B cell (primary cell): ENCODE data around the gene PDZD4. TPM values are rescaled to one million over a fixed set of nuclear protein-coding genes. Genes with fewer than 3 reads are reported as not detected.

Source experiments
- ATAC-seq: fragments of 200-7000 bp; cut with Tn5 transposase; one replicate; pipeline ENCODE4 v1.10.0; 2021; ENCODE audit warnings: low read depth, mild to moderate bottlenecking, moderate number of reproducible peaks, moderate library complexity
- CTCF ChIA-PET: fragments of 350-600 bp; sonication (Branson Sonifier 250); formaldehyde crosslinking; loops from one replicate; lab custom pipeline; 2021; ENCODE audit warnings: antibody characterized with exemption, inconsistent platforms; lab: Charles Lee
- POLR2A ChIA-PET: fragments of 350-600 bp; sonication (Branson Sonifier 250); formaldehyde crosslinking; loops from one replicate; lab custom pipeline; 2021; ENCODE audit warnings: antibody characterized with exemption; lab: Charles Lee
- DNase-seq: peaks from one replicate; pipeline ENCODE4 v3.0.0; 2013
- H2AFZ ChIP-seq: 2 replicates; pipeline ENCODE4 v1.6.1; 2012; ENCODE audit warnings: mild to moderate bottlenecking, low read depth, low read length; ENCODE audit not compliant: insufficient read depth, poor library complexity, severe bottlenecking
- H3K27ac ChIP-seq, 2 donors: 1 replicate in 1 of 2; 2 replicates in 1 of 2; pipeline ENCODE4 v1.5.1; 2012 to 2013; ENCODE audit warnings: low read length in 2 of 2, mild to moderate bottlenecking in 2 of 2, moderate library complexity in 1 of 2
- H3K27me3 ChIP-seq, 4 experiments: fragments of 200-600 bp in 1 of 4; sonication (generic) in 1 of 4; replicated peaks in 1 of 4; 1 replicate in 2 of 4; 2 replicates in 2 of 4; pipeline versions ENCODE4 v1.6.1 to v1.7.0; 2013 to 2016; ENCODE audit warnings: low read length in 3 of 4, mild to moderate bottlenecking in 2 of 4, mixed read lengths in 1 of 4, moderate library complexity in 1 of 4; ENCODE audit not compliant: insufficient read depth in 4 of 4, control insufficient read depth in 3 of 4; ENCODE audit errors: control extremely low read depth in 1 of 4
- H3K36me3 ChIP-seq, 2 experiments: replicated peaks in 1 of 2; 1 replicate in 1 of 2; 2 replicates in 1 of 2; pipeline versions ENCODE4 v1.6.1 to v1.7.1; 2013; ENCODE audit warnings: low read length in 1 of 2; ENCODE audit not compliant: insufficient read depth in 2 of 2, control insufficient read depth in 1 of 2; ENCODE audit errors: control extremely low read depth in 1 of 2, extremely low read depth in 1 of 2
- H3K4me1 ChIP-seq, 2 donors: fragments of 200-600 bp in 1 of 2; sonication (generic) in 1 of 2; 1 replicate in 1 of 2; 2 replicates in 1 of 2; pipeline versions ENCODE4 v1.5.1 to v1.6.1; 2013 to 2017; ENCODE audit warnings: low read length in 2 of 2; ENCODE audit not compliant: control insufficient read depth in 2 of 2, insufficient read depth in 2 of 2
- H3K4me2 ChIP-seq: replicated peaks from 2 replicates; pipeline ENCODE3; 2012; ENCODE audit warnings: mild to moderate bottlenecking, low read depth, low read length; ENCODE audit not compliant: poor library complexity, severe bottlenecking
- H3K4me3 ChIP-seq, 5 experiments: fragments of 200-600 bp in 1 of 5; sonication (generic) in 1 of 5; 1 replicate in 3 of 5; 2 replicates in 2 of 5; pipeline versions ENCODE4 v1.5.1 to v1.7.0; 2011 to 2016; ENCODE audit warnings: low read length in 4 of 5, mild to moderate bottlenecking in 4 of 5, low read depth in 2 of 5, control low read depth in 1 of 5, moderate library complexity in 1 of 5; ENCODE audit not compliant: insufficient read depth in 1 of 5; ENCODE audit errors: control extremely low read depth in 1 of 5, extremely low read depth in 1 of 5
- H3K79me2 ChIP-seq: fragments of 200-600 bp; sonication (generic); one replicate; pipeline ENCODE4 v1.6.0; 2016; ENCODE audit warnings: low read length; ENCODE audit not compliant: control insufficient read depth, insufficient read depth
- H3K9ac ChIP-seq: fragments of 200-600 bp; sonication (generic); 2 replicates; pipeline ENCODE4 v1.6.1; 2017; ENCODE audit warnings: mild to moderate bottlenecking, low read length, moderate library complexity
- H3K9me3 ChIP-seq, 3 donors: one replicate each; pipeline versions ENCODE4 v1.6.1 to v1.7.1; 2013; ENCODE audit warnings: low read length in 2 of 3; ENCODE audit not compliant: control insufficient read depth in 2 of 3, insufficient read depth in 1 of 3; ENCODE audit errors: control extremely low read depth in 1 of 3
- H4K20me1 ChIP-seq: 2 replicates; pipeline ENCODE4 v1.6.0; 2012; ENCODE audit warnings: mild to moderate bottlenecking, low read length; ENCODE audit not compliant: insufficient read depth, control insufficient read depth, poor library complexity, severe bottlenecking
- H3K27ac Mint-ChIP-seq: one replicate; pipeline ENCODE4 v1.8.0; 2021; ENCODE audit warnings: mixed read lengths
- H3K27me3 Mint-ChIP-seq: one replicate; pipeline ENCODE4 v1.8.0; 2021; ENCODE audit warnings: mixed read lengths
- H3K4me1 Mint-ChIP-seq: one replicate; pipeline ENCODE4 v1.8.0; 2021; ENCODE audit warnings: mixed read lengths
- H3K4me3 Mint-ChIP-seq: one replicate; pipeline ENCODE4 v1.8.0; 2021; ENCODE audit warnings: mixed read lengths
- H3K9me3 Mint-ChIP-seq: one replicate; pipeline ENCODE4 v1.8.0; 2022; ENCODE audit warnings: mixed read lengths; ENCODE audit not compliant: insufficient read depth
- EZH2 ChIP-seq: IDR thresholded peaks from 2 replicates; pipeline ENCODE4 v1.6.1; 2012; ENCODE audit warnings: borderline replicate concordance, low read depth, mild to moderate bottlenecking, moderate library complexity, low read length; ENCODE audit not compliant: insufficient read depth, poor library complexity, severe bottlenecking
- whole genome bisulfite sequencing: methylation state at CpG from one replicate; pipeline ENCODE4 v1.1.5; 2013; ENCODE audit warnings: missing lambda C conversion rate; ENCODE audit not compliant: insufficient coverage; 5-methylcytosine and 5-hydroxymethylcytosine counted together
- intact Hi-C: fragments of 100-400 bp; cut with micrococcal nuclease; formaldehyde crosslinking; loops from one replicate; pipeline ENCODE4 v1.10.0; 2022
- polyA plus RNA-seq: library from polyadenylated mRNA; depleted of rRNA; stranded (reverse); fragments of >200 nt; gene quantifications from 2 replicates; pipeline ENCODE4 v1.2.3, GENCODE V29; 2012
- total RNA-seq, 2 donors: library from RNA; stranded (reverse); fragments of 120-200 nt in 1 of 2; gene quantifications; 1 replicate in 1 of 2; 2 replicates in 1 of 2; pipeline versions ENCODE4 v1.2.3 to v1.2.4, GENCODE V29; 2013 to 2022
- TF ChIP-seq, protein P1 (sequence below): fragments of 200-600 bp; IDR thresholded peaks from one replicate; pipeline ENCODE4 v1.8.0; 2022; ENCODE audit warnings: antibody characterized with exemption, mild to moderate bottlenecking

The PDZD4 gene
- total and polyA plus RNA-seq, 2 donors (not counting 1 experiment from before 2014, with no cell fraction given): 0.36 TPM; not detected in 1

- POLR2A ChIA-PET: no interaction called here
- intact Hi-C loops: no loop called here
Measured at GRCh38 chrX:153763298-153763932, 66.9 kb downstream of the PDZD4 start.

DNA sequence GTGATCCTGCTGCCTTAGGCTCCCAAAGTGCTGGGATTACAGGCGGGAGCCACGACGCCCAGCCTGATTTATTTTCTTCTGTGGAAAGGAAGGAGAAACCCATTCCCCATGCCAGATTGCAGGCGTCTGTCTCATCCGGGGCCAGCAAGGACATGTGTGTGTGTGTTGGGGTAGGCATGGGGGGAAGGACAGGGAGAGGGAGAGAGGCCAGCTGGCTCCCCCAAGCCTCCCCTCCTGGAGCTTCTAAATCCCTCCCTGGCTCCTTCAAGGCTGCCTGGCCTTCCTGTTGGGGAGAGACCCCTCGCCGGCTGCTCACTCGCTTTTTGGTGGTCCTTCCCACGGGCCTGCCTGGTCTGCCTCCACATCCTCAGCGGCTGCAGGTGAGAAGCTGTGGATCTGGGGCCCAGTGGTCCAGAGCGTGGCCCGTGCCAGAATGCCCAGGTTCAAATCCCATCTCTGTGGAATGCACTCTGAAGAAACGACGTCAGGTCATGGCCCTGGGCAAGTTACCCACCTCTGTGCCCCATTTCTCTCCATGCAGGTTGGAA lies 67.6 kb downstream of the PDZD4 start:
- H3K9ac ChIP-seq: no peak overlapping the region
- WGBS: 87% methylated on average over 9 of the region's 14 CpGs
- no peak overlapping the region for H3K27ac ChIP-seq
- H4K20me1 ChIP-seq: no peaks in the 10 kb centered on the region
- Mint-ChIP-seq H3K4me3 (no peak overlapping the region), H3K27me3 (no peaks in the 10 kb centered on the region), H3K4me1 (peaks cover 21% of the 10 kb centered on the region), H3K9me3 (no peaks in the 10 kb centered on the region), H3K27ac (no peak overlapping the region)
- TF ChIP-seq, protein P1, sequence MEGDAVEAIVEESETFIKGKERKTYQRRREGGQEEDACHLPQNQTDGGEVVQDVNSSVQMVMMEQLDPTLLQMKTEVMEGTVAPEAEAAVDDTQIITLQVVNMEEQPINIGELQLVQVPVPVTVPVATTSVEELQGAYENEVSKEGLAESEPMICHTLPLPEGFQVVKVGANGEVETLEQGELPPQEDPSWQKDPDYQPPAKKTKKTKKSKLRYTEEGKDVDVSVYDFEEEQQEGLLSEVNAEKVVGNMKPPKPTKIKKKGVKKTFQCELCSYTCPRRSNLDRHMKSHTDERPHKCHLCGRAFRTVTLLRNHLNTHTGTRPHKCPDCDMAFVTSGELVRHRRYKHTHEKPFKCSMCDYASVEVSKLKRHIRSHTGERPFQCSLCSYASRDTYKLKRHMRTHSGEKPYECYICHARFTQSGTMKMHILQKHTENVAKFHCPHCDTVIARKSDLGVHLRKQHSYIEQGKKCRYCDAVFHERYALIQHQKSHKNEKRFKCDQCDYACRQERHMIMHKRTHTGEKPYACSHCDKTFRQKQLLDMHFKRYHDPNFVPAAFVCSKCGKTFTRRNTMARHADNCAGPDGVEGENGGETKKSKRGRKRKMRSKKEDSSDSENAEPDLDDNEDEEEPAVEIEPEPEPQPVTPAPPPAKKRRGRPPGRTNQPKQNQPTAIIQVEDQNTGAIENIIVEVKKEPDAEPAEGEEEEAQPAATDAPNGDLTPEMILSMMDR: no peak
- TF ChIP-seq EZH2: no peak
- H3K4me1 ChIP-seq: peaks cover 2 to 28% of the 10 kb centered on the region in 2 donors
- no peaks in the 10 kb centered on the region for H3K27me3 ChIP-seq
- intact Hi-C loops: no loop called here
- no peak overlapping the region for H3K4me2 ChIP-seq
- H3K79me2 ChIP-seq: no peaks in the 10 kb centered on the region
- ChIA-PET CTCF (interaction anchor here (0.9 to 3.9 kb wide), 4 partner anchors 26 to 190 kb away, joined by 3 to 35 read pairs (median 8); no protein-coding TSS in a partner anchor), POLR2A (no interaction called here)
- H3K9me3 ChIP-seq: no peaks in the 10 kb centered on the region
- no peak overlapping the region for H2AFZ ChIP-seq
- DNase-seq (no peak), ATAC-seq (no peak)
- H3K4me3 ChIP-seq: no peak overlapping the region
- no peaks in the 10 kb centered on the region for H3K36me3 ChIP-seq

More at GRCh38 chrX:153763298-153763932, 66.9 kb downstream of the PDZD4 start:
- Histone ChIP-seq H2AFZ (no peak overlapping the region), H3K79me2 (no peaks in the 10 kb centered on the region), H3K4me3 (no peak overlapping the region), H3K36me3 (no peaks in the 10 kb centered on the region), H4K20me1 (no peaks in the 10 kb centered on the region), H3K4me1 (peaks cover 0 to 25% of the 10 kb centered on the region in 2 donors), H3K4me2 (no peak overlapping the region), H3K27me3 (no peaks in the 10 kb centered on the region), H3K27ac (no peak overlapping the region), H3K9me3 (no peaks in the 10 kb centered on the region), H3K9ac (no peak overlapping the region)
- CTCF ChIA-PET: interaction anchor here (1.0 to 3.9 kb wide), 7 partner anchors 37 to 189 kb away, joined by 3 to 35 read pairs (median 7); no protein-coding TSS in a partner anchor
- no peak for TF ChIP-seq EZH2
- TF ChIP-seq, protein P1: no peak
- peak overlapping the region; percentile 53 for H3K27ac Mint-ChIP-seq
- WGBS: 79% methylated on average over 8 of the region's 18 CpGs
- DNase-seq: no peak
- no peaks in the 10 kb centered on the region for H3K27me3 Mint-ChIP-seq
- peaks cover 18% of the 10 kb centered on the region for H3K4me1 Mint-ChIP-seq
- H3K9me3 Mint-ChIP-seq: no peaks in the 10 kb centered on the region
- peak; percentile 8 for ATAC-seq
- H3K4me3 Mint-ChIP-seq: no peak overlapping the region
